ENCODE measurements around the gene C12orf76.
"Not testable (repeated sequence)": the region's sequence is repeated elsewhere in the genome, so short reads cannot be mapped to it uniquely, and the experiment has no call there.

C12orf76 gene

DNA sequence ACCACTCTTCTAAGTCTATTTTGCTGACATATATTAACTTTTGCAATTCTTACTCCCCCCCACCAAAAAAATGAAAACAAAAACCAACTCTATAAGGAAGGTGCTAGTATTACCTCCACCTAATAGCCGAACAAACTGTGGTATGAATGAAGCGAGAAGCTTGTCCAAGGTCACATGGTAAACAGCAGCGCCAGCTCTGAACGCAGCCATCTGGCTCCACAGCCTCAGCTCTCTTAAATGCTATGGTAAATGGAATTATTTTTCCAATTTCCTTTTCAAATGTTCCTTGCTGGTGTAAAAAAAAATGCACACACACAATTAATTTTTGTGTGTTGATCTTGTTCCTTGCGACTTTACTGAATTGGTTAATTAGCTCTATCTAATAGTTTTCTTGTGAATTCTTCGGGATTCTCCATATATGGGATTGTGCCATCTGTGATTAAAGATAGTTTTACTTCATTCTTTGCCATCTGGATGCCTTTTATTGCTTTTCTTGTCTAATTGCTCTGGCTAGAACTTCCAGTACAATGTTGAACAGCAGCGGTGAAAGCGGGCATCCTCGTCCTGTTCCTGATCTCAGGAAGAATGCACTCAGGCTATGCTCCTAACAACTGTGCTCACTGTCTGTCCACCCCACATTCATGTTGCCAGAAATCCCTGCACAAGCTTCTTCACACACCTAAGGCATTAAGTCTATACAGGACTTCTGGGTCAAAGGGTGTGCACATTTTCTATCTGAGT is 10.7 kb upstream of the C12orf76 start:
- TF ChIP-seq, protein P1, sequence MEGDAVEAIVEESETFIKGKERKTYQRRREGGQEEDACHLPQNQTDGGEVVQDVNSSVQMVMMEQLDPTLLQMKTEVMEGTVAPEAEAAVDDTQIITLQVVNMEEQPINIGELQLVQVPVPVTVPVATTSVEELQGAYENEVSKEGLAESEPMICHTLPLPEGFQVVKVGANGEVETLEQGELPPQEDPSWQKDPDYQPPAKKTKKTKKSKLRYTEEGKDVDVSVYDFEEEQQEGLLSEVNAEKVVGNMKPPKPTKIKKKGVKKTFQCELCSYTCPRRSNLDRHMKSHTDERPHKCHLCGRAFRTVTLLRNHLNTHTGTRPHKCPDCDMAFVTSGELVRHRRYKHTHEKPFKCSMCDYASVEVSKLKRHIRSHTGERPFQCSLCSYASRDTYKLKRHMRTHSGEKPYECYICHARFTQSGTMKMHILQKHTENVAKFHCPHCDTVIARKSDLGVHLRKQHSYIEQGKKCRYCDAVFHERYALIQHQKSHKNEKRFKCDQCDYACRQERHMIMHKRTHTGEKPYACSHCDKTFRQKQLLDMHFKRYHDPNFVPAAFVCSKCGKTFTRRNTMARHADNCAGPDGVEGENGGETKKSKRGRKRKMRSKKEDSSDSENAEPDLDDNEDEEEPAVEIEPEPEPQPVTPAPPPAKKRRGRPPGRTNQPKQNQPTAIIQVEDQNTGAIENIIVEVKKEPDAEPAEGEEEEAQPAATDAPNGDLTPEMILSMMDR (conservative IDR thresholded peaks at IDR 0.05), result no peak
- TF ChIP-seq ZFX (IDR thresholded peaks at IDR 0.05), result no peak
- H3K27ac ChIP-seq, result no peak overlapping the region

DNA sequence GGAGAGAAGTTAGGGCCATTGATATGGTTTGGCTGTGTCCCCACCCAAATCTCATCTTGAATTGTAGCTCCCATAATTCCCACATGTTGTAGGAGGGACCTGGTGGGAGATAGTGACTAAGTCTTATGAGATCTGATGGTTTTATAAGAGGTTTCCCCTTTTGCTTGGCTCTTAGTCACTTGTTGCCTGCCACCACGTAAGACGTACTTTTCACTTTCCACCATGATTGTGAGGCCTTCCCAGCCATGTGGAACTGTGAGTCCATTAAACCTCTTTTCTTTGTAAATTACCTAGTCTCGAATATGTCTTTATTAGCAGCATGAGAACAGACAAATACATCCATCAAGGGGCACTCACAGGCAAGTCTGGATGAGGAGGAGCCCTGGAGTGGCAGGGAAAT is 8.3 kb upstream of the C12orf76 start:
- H3K27ac ChIP-seq, result not testable (repeated sequence)

DNA sequence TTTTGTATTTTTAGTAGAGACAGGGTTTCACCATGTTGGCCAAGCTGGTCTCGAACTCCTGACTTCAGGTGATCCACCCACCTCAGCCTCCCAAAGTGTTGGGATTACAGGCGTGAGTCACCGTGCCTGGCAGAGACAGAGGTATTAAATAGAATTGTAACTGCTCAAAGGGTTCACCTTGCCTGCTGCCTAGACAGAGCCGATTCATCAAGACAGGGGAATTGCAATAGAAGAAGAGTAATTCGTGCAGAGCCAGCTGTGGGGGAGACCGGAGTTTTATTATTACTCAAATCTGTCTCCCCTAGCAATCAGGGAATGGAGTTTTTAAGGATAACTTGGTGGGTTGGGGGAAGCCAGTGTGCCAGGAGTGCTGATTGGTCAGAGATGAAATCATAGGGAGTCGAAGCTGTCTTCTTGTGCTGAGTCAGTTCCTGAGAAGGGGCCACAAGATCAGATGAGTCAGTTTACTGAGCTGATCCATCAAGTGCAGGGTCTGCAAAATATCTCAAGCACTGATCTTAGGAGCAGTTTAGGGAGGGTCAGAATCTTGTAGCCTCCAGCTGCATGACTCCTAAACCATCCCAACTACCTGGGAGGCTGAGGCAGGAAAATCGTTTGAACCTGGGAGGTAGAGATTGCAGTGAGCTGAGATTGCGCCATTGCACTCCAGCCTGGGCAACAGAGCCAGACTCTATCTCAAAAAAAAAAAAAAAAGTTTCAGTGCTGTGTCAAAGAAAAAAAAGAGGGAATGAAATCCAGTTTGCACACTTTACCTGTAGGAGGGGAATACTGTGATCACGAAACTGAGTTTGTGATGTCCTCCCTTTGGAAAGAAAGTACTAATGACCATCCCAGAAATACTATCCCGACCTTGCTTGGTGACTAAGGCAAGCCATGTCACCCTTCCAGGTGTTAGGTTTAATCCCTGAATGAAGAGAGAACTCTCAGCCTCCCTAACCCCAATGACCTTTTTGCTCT is 7.3 kb upstream of the C12orf76 start:
- not testable (repeated sequence) for H3K27ac ChIP-seq

DNA sequence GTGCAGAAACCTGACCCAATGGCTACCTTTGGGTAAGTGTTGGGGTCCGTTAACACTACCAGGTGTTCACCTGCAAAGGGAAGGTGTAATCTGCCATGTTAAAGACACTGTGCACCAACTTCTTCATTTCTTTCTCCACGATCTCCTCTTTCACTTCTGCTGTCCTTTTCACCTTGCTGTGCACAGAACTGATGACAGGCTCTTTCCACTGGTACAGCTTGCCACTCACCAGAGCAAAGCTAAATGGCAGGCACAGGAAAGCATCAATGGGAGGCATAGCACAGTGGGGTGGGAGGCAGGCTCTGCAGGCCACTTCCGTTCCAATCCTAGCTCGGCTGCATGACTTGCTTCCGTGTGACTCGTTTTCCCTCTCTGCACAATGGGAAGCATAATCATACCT is 2.6 kb upstream of the C12orf76 start:
- TF ChIP-seq ZFX (IDR thresholded peaks at IDR 0.05), result no peak
- TF ChIP-seq, protein P1 (conservative IDR thresholded peaks at IDR 0.05), result no peak
- no peak overlapping the region for H3K27ac ChIP-seq

DNA sequence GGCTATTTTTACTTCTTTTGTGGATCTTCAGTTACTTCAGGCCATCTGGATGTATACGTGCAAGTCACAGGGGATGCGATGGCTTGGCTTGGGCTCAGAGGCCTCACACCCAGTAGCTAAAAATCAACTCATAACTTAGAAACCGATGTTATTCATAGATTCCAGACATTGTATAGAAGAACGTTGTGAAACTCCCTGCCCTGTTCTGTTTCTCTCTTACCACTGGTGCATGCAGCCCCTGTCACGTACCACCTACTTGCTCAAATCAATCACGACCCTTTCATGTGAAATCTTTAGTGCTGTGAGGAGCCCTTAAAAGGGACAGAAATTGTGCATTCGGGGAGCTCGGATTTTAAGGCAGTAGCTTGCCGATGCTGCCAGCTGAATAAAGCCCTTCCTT is 1.3 kb upstream of the C12orf76 start:
- not testable (repeated sequence) for H3K27ac ChIP-seq

DNA sequence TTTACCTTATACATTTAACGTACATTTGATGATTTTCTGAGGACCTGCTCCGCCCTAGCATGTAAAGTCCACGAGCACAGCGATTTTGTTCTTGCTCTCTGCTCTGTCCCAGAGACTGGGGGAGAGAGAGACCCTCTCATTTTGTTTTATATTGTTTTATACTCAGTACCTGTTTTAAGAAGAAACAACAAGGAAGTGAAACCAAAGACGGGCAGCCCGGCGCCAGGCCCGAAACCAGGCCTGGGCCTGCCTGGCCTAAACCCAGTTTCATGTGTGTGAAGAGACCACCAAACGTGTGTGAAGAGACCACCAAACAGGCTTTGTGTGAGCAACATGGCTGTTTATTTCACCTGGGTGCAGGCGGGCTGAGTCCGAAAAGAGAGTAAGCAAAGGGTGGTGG is 712 bp upstream of the C12orf76 start:
- H3K27ac ChIP-seq, result peak overlapping the region; percentile 71

DNA sequence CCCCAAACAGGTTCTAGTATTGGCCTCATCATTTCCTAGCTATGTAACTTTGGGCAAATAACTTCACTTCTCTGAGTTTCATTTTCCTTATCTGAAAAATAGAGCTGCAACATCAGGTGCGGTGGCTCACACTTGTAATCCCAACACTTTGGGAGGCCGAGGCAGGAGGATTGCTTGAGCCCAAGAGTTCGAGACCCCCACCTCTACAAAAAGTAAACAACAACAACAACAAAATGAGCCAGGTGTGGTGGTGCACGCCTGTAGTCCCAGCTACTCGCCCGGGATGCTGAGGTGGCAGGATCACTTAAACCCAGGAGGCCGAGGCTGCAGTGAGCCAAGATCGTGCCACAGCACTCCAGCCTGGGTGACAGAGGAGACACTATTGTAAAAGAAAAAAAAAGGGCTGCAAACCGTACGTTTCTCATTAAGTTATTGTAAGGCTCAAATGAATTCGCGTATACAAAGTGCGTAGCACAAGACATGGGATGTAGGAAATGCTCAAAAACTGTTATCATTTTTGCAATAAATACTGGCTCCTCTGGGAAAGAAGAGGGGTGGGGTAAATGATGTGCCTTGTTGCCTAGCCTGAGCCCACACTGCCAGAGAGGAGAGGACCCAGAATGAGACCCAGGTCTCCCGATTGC is 903 bp downstream of the C12orf76 start:
- TF ChIP-seq ZFX (IDR thresholded peaks at IDR 0.05), result no peak
- peak overlapping the region; percentile 71 for H3K27ac ChIP-seq

DNA sequence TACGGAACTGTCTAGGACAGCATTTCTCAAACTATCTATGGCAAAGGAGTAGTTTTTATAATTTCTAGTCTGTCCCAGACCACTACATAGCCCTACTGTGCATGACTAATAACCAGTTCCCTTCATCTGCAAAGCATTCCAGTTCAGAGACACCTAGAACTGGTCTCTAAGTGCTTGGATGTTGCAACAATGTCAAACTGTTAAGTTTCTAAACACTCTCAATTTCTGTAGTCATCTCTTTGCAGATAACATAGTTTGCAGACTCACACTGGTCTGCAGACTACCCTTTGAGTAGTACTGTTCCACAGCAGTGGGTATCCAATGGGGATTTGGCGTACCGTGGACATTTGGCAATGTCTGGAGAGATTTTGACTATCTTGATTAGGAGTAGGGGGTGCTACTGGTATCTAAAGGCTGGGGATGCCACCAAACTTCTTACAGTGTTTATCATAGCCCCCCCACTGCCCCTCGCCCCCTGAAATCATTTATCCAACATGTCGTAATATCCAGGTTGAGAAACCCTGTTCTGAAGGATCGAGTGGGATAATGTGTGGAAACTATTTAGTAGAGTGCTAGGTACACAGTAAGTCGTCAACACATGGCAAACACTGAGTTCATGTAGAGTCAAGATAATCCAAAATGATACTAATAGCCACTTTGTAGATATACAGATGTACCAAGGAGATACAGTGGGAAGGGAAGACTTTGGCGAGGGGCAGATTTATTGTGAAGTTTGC is 1.7 kb downstream of the C12orf76 start:
- no peak overlapping the region for H3K27ac ChIP-seq
- TF ChIP-seq, protein P1 (conservative IDR thresholded peaks at IDR 0.05), result no peak
- TF ChIP-seq ZFX (IDR thresholded peaks at IDR 0.05), result no peak

DNA sequence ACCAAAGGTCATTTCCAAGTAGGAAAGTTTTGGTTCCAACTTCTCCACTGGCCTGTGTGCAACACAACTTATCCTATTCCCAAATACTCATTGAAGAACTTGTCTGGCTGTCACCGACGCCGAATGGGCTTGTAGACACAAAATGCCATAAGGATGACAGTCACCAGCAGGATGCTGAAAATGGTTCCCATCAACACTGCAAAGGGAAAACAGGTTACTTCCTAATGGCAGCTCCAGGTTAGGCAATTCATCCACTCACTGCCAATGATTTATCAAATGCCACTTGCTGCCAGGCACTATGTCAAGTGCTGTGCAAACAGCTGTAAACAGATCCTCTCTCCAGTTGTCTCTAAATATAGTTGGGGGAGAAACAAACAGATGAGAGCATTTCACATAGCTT is 6.1 kb downstream of the C12orf76 start:
- no peak overlapping the region; the same call in 1 of the 2 replicates for H3K27ac ChIP-seq

More for the DNA sequence above, 6.1 kb downstream of the C12orf76 start:
- TF ChIP-seq ZFX (IDR thresholded peaks at IDR 0.05), result no peak
- TF ChIP-seq, protein P1 (conservative IDR thresholded peaks at IDR 0.05), result no peak
